Upper lobe of left lung (tissue), 4 donors: ENCODE data around the gene EXOC4.

ENCODE experiments used
- POLR2A ChIP-seq, 4 donors: fragments of 450-650 bp; IDR thresholded peaks; one replicate each; pipeline ENCODE4 v1.5.1; 2016 to 2017; ENCODE audit warnings: antibody characterized with exemption in 4 of 4, mild to moderate bottlenecking in 2 of 4
- TF ChIP-seq, protein P1 (sequence below), 6 experiments: fragments of 450-650 bp in 4 of 6; fragments of 200-600 bp in 2 of 6; sonication (generic) in 2 of 6; IDR thresholded peaks; one replicate each; pipeline ENCODE4 v1.5.1; 2016 to 2019; ENCODE audit warnings: antibody characterized with exemption in 6 of 6

DNA sequence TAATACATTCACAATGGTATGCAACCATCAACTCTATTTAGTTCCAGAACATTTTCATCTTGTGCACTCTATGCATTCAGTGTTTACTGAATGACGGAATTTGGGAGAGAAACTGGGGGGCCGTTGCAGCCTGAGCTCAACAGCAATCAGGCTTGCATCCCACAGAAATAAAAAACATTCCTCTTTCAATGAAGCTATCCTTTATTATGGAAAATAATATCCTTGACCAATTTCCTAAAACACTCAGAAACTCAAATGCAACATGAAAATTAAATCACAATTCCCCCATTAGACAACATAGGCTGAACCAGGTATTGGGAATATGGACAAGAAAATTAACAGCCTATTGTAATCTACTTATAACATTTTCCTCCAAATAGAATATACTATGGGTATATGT lies 6.3 kb upstream of the EXOC4 start:
- TF ChIP-seq POLR2A (IDR thresholded peaks at IDR 0.05): no peak
- TF ChIP-seq, protein P1, sequence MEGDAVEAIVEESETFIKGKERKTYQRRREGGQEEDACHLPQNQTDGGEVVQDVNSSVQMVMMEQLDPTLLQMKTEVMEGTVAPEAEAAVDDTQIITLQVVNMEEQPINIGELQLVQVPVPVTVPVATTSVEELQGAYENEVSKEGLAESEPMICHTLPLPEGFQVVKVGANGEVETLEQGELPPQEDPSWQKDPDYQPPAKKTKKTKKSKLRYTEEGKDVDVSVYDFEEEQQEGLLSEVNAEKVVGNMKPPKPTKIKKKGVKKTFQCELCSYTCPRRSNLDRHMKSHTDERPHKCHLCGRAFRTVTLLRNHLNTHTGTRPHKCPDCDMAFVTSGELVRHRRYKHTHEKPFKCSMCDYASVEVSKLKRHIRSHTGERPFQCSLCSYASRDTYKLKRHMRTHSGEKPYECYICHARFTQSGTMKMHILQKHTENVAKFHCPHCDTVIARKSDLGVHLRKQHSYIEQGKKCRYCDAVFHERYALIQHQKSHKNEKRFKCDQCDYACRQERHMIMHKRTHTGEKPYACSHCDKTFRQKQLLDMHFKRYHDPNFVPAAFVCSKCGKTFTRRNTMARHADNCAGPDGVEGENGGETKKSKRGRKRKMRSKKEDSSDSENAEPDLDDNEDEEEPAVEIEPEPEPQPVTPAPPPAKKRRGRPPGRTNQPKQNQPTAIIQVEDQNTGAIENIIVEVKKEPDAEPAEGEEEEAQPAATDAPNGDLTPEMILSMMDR (IDR thresholded peaks at IDR 0.05): no peak
